GM18520 (cell line): ENCODE data around the gene HIRIP3.
"Not testable (repeated sequence)": the region's sequence is repeated elsewhere in the genome, so short reads cannot be mapped to it uniquely, and the experiment has no call there.

Source experiments
- ATAC-seq: cut with Tn5 transposase; IDR thresholded peaks from one replicate; pipeline ENCODE4 v1.9.1; 2021; ENCODE audit not compliant: unreplicated experiment

Gene HIRIP3

DNA sequence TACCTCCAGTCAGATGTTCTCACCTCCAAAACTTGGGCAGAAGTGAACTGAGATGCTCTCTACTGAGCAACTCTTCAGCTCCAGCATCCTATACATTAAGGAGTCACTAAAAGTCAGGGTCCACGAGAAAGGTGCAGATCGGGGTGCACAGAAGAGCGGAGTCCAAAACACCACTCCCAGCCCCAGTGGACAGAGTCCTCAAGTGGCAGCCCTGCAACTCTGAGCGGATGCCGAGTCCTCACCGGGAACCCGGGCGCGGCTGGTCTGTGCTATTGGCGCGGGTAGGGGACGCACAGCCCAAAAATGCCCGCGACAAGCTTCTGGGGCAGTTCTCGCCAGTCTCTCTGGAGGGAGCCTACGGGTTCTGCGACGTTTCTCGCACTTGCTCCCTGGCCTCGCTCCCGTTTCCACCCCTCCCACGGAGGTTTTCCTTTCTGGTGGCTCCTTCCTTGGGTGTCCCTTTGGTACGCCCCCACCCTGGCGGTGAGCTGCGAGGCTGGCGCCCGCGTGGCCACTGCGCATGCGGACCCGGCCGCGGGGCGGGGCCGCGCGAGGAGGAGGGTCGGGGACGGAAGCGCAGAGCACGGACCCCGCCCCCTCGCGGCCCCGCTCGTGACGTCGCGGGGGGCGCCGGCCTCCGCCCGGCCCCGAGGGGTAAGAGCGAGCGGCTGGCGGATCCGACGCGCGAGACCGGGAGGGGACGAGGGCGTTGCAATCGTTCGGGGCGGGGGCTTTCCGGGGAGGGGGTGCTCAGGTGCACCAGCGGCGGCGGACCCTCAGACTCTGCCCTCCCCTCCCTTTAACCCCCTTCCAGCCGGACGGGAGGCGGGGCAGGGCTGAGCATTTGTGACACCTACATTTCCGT is 33.7 kb downstream of the HIRIP3 start, which contains the start of gene TMEM219:
Gene TMEM219, plus strand, starts transcription at position 601 of the 865 bp plus-strand sequence. CDS start 1,065 bp downstream, outside the sequence.
- ATAC-seq = peak; percentile 82

DNA sequence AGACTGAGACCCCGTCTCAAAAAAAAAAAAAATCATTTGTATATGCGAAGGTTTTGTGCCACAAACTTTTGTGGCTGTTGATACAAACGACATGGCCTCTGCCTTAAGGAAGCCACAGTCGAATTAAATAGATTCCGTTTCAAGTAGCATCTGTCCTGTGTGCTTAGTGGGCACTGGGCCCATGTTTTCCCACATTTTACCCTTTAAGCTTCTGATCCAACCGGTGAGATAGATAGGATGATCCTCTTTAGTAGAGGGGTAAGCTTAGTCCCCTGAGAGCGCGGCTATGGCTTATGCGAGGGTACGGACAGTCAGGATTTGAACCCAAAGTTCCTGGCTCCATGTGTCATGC is 34.3 kb downstream of the HIRIP3 start:
- ATAC-seq = no peak

DNA sequence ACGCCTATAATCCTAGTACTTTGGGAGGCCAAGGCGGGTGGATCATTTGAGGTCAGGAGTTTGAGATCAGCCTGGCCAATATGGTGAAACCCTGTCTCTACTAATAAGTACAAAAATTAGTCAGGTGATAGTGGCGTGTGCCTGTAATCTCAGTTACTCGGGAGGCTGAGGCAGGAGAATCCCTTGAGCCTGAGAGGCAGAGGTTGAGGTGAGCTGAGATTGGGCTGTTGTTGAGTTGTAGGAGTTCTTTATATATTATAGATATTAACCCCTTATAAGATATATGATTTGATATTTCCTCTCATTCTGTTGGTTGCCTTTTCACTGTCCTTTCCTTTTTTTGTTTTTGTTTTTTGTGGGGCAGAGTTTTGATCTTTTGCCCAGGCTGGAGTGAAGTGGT is 35.6 kb downstream of the HIRIP3 start:
- not testable (repeated sequence) for ATAC-seq

DNA sequence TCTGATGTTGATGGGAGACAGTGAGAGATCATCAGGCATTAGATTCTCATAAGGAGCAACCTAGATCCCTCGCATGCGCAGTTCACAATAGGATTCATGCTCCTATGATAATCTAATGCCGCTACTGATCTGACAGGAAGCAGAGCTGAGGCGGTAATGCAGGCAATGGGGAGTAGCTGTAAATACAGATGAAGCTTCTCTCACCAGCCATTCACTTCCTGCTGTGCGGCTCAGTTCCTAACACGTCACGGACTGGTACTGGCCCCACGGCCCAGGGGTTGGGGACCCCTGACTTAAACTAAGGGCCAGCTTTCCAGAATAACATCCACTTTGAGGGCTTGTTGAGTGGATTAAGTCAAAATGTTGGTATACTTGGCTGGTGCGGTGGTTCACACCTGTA is 36.1 kb downstream of the HIRIP3 start:
- no peak for ATAC-seq

DNA sequence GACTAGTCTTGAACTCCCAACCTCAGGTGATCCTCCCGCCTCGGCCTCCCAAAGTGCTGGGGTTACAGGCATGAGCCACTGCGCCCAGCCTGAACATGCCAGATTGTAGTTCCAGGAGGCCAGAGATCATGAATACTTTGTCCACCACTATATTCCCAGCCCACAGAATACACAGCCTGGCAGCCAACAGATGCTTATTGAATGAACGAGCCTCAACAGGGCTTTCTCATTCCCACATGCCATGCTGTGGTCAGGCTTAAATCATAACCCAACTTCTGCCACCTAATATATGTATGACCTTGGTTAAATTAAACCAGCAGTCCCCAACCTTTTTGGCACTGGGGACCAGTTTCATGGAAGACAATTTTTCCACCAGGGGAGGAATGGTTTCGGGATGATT is 36.7 kb downstream of the HIRIP3 start:
- no peak for ATAC-seq

DNA sequence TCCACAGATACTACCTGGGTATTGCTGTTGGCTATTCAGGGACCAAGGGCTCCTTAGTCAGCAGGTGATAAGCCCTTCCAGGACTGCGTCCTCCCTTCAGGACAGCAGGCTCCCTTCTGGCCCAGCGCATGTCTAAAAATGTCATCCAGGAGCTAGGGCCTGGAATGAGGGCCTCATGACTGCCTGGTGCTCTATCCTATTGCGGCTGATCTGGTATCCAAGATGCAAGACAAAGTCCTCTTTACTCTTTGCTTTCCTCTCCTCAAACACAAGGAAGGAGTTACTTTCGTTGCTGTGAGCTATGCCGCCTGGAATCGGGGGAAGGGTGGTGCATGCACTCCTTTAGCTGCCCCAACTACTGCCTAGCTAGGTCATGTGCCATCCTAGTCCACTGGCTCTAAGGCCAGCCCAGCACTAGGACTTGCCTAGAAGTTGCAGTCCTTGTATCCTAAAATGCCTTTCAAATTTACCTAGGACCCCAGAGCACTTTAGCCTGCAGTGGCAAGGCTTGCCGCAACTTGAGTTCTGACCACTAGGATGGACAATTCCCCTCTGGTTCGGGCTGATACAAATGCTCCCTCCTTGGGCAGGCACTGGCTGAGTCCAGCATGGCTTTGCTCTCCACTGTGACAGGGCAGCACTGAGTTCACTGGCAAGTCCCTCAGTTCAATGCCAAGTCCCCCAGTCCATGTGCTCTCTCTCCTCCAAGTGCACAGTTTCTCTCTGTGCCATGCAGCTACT is 43.6 kb downstream of the HIRIP3 start:
- no peak for ATAC-seq

DNA sequence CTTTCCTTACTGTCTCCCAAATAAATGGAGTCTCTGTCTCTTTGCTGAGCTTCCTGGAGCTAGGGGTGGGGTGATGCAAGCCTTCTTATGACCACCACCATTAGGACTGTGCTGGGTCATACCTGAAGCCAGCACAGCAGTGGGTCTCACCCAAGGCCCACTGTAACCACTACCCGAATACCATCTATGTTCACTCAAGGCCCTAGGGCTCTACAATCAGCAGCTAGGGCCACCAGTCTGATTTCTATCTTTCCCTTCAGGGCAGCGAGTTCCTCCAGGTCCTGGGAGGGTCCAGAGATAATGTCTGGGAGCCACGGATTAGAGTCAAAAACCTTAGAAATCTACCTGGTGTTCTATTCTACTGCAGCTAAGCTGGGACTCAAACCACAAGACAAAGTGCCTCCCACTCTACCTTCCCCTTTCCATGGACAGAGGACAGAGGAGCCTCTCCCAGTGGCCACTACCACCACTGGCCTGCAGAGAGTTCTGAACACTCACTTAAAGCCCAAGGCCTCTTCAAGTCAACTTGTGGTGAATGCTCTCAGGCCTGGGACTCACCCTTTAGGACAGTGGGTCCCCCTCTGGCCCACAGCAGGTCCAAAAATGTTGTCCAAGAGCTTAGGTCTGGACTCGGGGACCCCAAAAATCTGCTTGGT is 44.5 kb downstream of the HIRIP3 start:
- no peak for ATAC-seq

DNA sequence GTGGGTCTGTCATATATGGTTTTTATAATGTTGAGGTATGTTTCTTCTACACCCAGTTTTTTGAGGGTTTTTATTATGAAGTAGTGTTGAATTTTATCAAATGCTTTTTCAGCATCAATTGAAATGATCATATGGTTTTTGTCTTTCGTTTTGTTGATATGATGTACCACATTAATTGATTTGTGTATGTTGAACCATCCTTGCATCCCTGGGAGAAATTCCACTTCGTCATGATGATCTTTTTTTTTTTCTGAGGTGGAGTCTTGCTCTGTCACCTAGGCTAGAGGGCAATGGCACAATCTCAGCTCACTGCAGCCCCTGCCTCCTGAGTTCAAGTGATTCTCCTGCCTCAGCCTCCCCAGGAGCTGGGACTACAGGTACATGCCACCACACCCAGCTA is 47.5 kb downstream of the HIRIP3 start:
- ATAC-seq = no peak

DNA sequence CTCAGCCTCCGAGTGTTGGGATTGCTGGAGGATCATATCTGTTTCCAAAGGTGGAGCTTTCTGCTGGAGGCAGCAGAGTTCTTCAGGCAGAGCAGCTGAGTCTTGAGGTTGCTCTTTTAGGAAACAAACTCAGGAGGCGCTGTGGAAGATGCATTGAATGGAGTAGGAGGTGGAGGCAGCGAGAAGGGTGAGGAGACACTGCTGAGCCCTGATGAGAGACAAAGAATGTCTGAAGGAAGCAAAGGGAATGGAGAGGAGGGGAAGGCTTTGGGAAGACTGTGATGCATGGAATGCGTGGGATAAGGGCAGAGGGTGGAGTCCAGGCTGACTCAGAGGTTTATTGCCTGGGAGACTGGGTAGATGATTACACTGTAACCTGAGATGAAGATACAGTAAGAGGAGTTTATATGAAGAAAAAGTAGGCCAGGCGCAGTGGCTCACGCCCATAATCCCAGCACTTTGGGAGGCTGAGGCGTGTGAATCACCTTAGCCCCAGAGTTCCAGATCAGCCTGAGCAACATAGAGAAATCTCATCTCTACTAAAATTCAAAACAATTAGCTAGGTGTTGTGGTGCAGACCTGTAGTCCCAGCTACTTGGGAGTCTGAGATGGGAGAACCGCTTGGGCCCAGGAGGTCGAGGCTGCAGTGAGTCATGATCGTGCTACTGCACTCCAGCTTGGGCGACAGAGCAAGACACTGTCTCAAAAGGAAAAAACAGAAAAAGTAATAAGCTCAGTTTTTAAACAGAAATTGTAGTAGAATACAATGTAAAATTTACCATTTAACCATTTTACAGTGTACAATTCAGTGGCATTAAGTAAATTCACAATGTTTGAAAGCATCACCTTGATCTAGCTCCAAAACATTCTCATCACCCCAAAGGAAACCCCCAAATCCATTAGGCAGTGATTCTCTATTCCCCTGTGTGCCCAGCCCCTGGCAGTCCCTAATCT is 51.3 kb downstream of the HIRIP3 start:
- ATAC-seq = no peak
